A549 treated with AZD2906 at 1 μM for 4 hours (cell line): ENCODE results near the gene CNMD. TPM values are rescaled to one million over a fixed set of nuclear protein-coding genes. Genes with fewer than 3 reads are reported as not detected.

ENCODE experiments used
- total RNA-seq: library from RNA; stranded (reverse); fragments of 200-300 nt; extraction: Qiagen RNA extraction; gene quantifications from 5 replicates; pipeline ENCODE4 v1.2.3, GENCODE V29; 2022

Gene CNMD
- total RNA-seq = not detected in 5 replicates

GRCh38 chr13:52739468-52740071, at the start of gene CNMD:
CNMD (minus strand) TSS chr13:52739820; CDS start chr13:52739701, 119 bp downstream.

Other genes with a start within 250 kb of the CNMD start
- gene HNRNPA1L2, start 97.4 kb downstream of the CNMD start, total RNA-seq = 5.6 to 6.2 TPM (median 6.0 TPM) in 5 replicates
- gene SUGT1, start 87.0 kb downstream of the CNMD start, total RNA-seq = 37.1 to 44.2 TPM (median 40.2 TPM) in 5 replicates
- not detected in 5 replicates for gene PCDH8, start 108.8 kb upstream of the CNMD start, total RNA-seq